GM20431 (cell line): ENCODE data around the gene HPRT1.

Experiments
- in situ Hi-C: fragments of 300-500 bp; cut with MseI, MboI; formaldehyde crosslinking; loops from one replicate; pipeline ENCODE4 v1.15.0; 2020; ENCODE audit warnings: low sequenced_read_pairs; ENCODE audit not compliant: unreplicated experiment

The HPRT1 gene

GRCh38 chrX:134537179-134537955 lies 77.4 kb downstream of the HPRT1 start:
- in situ Hi-C loops: no loop called here

- in situ Hi-C loops: no loop called here
Observed at GRCh38 chrX:134538316-134538715, 78.4 kb downstream of the HPRT1 start.

GRCh38 chrX:134541906-134542305 lies 81.9 kb downstream of the HPRT1 start:
- in situ Hi-C loops: no loop called here

- in situ Hi-C loops: no loop called here
Observed at GRCh38 chrX:134542485-134542884, 82.5 kb downstream of the HPRT1 start.

GRCh38 chrX:134543288-134543687 lies 83.3 kb downstream of the HPRT1 start:
- in situ Hi-C loops: no loop called here

- in situ Hi-C loops: no loop called here
Observed at GRCh38 chrX:134544135-134544512, 84.2 kb downstream of the HPRT1 start.

GRCh38 chrX:134544513-134545151 lies 84.7 kb downstream of the HPRT1 start:
- in situ Hi-C loops: no loop called here

- in situ Hi-C loops: no loop called here
Observed at GRCh38 chrX:134545510-134545909, 85.5 kb downstream of the HPRT1 start.

- in situ Hi-C loops: no loop called here
Observed at GRCh38 chrX:134546187-134546586, 86.2 kb downstream of the HPRT1 start.

GRCh38 chrX:134547047-134547679 lies 87.2 kb downstream of the HPRT1 start:
- in situ Hi-C loops: no loop called here

GRCh38 chrX:134548257-134549201 lies 88.6 kb downstream of the HPRT1 start:
- in situ Hi-C loops: no loop called here
